ENCODE measurements around the gene IGF1R. TPM values are rescaled to one million over a fixed set of nuclear protein-coding genes. Genes with fewer than 3 reads are reported as not detected.

IGF1R gene
- total RNA-seq, 1 donor from 2014 or later, result 62.7 TPM

DNA sequence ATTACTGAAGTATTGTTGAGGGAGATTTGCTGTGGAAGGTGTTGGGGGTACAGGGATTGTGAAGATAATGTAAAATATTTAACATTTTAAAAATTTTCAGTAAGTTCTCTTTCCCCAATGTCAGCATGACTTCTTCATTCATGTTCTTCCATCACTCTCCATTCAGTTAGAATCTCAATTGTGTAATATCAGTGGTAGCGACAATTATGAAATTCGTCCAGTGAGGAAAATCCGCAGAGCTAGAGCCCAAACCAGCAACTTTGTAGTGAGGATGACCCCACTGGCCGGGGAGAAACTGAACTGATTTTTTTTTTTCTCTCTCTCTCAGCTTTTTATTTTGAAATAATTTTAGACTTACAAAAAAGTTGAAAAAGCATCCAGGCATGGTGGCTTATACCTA, 187.5 kb downstream of the IGF1R start:
- no peak overlapping the region for H3K4me3 ChIP-seq (ENCODE audit: low read depth, low read length)
- no peaks in the 10 kb centered on the region for H3K27me3 ChIP-seq (ENCODE audit: control insufficient read depth, insufficient read depth, low read length)
- no peak for DNase-seq (ENCODE audit: low read depth)
- TF ChIP-seq, protein P1, sequence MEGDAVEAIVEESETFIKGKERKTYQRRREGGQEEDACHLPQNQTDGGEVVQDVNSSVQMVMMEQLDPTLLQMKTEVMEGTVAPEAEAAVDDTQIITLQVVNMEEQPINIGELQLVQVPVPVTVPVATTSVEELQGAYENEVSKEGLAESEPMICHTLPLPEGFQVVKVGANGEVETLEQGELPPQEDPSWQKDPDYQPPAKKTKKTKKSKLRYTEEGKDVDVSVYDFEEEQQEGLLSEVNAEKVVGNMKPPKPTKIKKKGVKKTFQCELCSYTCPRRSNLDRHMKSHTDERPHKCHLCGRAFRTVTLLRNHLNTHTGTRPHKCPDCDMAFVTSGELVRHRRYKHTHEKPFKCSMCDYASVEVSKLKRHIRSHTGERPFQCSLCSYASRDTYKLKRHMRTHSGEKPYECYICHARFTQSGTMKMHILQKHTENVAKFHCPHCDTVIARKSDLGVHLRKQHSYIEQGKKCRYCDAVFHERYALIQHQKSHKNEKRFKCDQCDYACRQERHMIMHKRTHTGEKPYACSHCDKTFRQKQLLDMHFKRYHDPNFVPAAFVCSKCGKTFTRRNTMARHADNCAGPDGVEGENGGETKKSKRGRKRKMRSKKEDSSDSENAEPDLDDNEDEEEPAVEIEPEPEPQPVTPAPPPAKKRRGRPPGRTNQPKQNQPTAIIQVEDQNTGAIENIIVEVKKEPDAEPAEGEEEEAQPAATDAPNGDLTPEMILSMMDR (IDR thresholded peaks at IDR 0.05; ENCODE audit: insufficient read depth, low read length, poor library complexity, severe bottlenecking), result no peak
- no peaks in the 10 kb centered on the region for H3K36me3 ChIP-seq (ENCODE audit: control insufficient read depth, insufficient read depth, low read length)

DNA sequence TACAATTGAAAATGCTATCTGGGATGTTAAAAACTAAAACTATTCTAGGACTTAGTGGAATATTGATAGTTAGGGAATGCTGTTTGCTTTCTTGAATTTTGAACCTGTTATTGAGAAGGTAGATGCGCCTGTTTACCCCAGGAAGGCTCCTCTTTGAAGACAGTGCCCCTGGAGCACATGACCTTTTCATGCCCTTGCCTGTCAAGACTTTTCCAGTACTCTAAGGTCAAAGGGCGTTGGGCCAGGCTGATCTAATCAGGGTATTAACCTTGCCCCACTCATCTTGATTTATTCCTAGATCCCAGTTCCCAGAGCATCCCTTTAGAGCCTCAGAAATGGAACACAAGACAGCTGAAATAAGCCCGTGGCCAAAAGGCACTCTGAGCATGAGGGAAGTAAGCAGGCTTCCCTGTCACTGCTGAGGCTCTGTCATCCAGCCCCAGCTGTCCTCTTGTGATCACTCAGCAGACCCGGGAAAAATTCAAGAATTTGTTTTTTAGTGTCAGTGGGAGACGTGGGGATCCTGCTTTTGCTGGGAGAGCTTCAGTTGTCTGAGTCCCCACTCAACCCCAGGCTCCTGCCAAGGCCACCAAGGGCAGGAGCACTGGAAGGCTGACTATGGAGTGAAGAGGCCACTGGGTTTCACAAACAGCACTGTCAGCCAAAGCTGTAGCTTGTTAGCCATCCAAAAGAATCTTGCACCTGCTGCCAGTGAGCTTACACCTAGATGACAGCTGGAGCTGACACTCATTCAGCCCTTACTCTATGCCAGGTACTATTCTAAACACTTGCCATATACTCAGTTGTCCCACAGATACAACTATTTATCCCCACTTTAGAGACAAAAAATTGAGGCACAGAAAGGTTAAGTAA, 190.3 kb downstream of the IGF1R start:
- DNase-seq (ENCODE audit: low read depth), result no peak
- H3K4me3 ChIP-seq (ENCODE audit: low read depth, low read length), result no peak overlapping the region
- H3K36me3 ChIP-seq (ENCODE audit: control insufficient read depth, insufficient read depth, low read length), result no peaks in the 10 kb centered on the region
- TF ChIP-seq, protein P1 (IDR thresholded peaks at IDR 0.05; ENCODE audit: insufficient read depth, low read length, poor library complexity, severe bottlenecking), result no peak
- no peaks in the 10 kb centered on the region for H3K27me3 ChIP-seq (ENCODE audit: control insufficient read depth, insufficient read depth, low read length)

GRCh38 chr15:98840053-98840452, 191.7 kb downstream of the IGF1R start:
- no peak for DNase-seq (ENCODE audit: low read depth)
- TF ChIP-seq, protein P1 (IDR thresholded peaks at IDR 0.05; ENCODE audit: insufficient read depth, low read length, poor library complexity, severe bottlenecking), result no peak
- no peaks in the 10 kb centered on the region for H3K36me3 ChIP-seq (ENCODE audit: control insufficient read depth, insufficient read depth, low read length)
- H3K27me3 ChIP-seq (ENCODE audit: control insufficient read depth, insufficient read depth, low read length), result no peaks in the 10 kb centered on the region
- no peak overlapping the region for H3K4me3 ChIP-seq (ENCODE audit: low read depth, low read length)

- Histone ChIP-seq H3K27me3 (ENCODE audit: control insufficient read depth, insufficient read depth, low read length) (no peaks in the 10 kb centered on the region), H3K4me3 (ENCODE audit: low read depth, low read length) (no peak overlapping the region), H3K36me3 (ENCODE audit: control insufficient read depth, insufficient read depth, low read length) (no peaks in the 10 kb centered on the region)
- TF ChIP-seq, protein P1 (IDR thresholded peaks at IDR 0.05; ENCODE audit: insufficient read depth, low read length, poor library complexity, severe bottlenecking), result no peak
- no peak for DNase-seq (ENCODE audit: low read depth)
Measured at GRCh38 chr15:98841419-98841970, 193.2 kb downstream of the IGF1R start.

- H3K36me3 ChIP-seq (ENCODE audit: control insufficient read depth, insufficient read depth, low read length), result no peaks in the 10 kb centered on the region
- H3K4me3 ChIP-seq (ENCODE audit: low read depth, low read length), result no peak overlapping the region
- no peak for DNase-seq (ENCODE audit: low read depth)
- H3K27me3 ChIP-seq (ENCODE audit: control insufficient read depth, insufficient read depth, low read length), result no peaks in the 10 kb centered on the region
- TF ChIP-seq, protein P1 (IDR thresholded peaks at IDR 0.05; ENCODE audit: insufficient read depth, low read length, poor library complexity, severe bottlenecking), result no peak
Measured at GRCh38 chr15:98842192-98842972, 194.0 kb downstream of the IGF1R start.
